Mesodermal cell (in vitro differentiated cells): Measurements from ENCODE around the gene TPD52L1.

Experiments
- H3K27ac ChIP-seq: 2 replicates; pipeline ENCODE4 v1.7.0; 2013; ENCODE audit warnings: mild to moderate bottlenecking, low read depth, low read length, moderate library complexity; ENCODE audit not compliant: severe bottlenecking
- H3K36me3 ChIP-seq: 2 replicates; pipeline ENCODE4 v1.7.1; 2013; ENCODE audit warnings: mild to moderate bottlenecking, low read length, moderate library complexity; ENCODE audit not compliant: control insufficient read depth, insufficient read depth
- H3K4me1 ChIP-seq: one replicate; pipeline ENCODE4 v1.7.1; 2013; ENCODE audit warnings: mild to moderate bottlenecking, low read length; ENCODE audit not compliant: insufficient read depth, control insufficient read depth, poor library complexity, severe bottlenecking
- H3K4me3 ChIP-seq: 2 replicates; pipeline ENCODE4 v1.7.0; 2013; ENCODE audit warnings: low read length, control low read depth, mild to moderate bottlenecking; ENCODE audit not compliant: insufficient read depth, poor library complexity, severe bottlenecking; ENCODE audit errors: extremely low read depth
- H3K9me3 ChIP-seq: 2 replicates; pipeline ENCODE4 v1.7.1; 2013; ENCODE audit warnings: mild to moderate bottlenecking, low read length, moderate library complexity; ENCODE audit not compliant: control insufficient read depth
- WGBS, 2 experiments: methylation state at CpG; one replicate each; pipeline ENCODE4 v1.1.5; 2013; ENCODE audit warnings: missing lambda C conversion rate in 2 of 2; ENCODE audit not compliant: insufficient coverage in 2 of 2; 5-methylcytosine and 5-hydroxymethylcytosine counted together

Gene TPD52L1

DNA sequence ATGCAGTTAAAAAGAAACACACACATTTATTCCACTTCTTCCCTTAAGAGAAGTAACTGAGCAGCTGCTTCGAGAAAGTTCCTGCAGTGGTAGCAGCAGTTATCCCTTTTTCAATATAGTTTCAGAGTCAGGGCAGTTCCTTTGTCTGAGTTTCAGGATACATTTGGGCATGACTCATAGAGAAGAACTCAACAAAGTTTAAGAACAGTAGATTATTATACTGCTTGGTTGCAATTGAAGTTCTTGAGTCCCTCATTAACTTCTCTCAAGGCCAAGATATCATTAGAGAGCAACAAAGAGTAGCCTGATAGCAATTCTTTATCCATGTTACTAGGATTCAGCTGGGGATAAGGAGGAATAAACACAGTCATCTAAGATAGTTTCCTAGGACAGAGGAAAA is 54.4 kb downstream of the TPD52L1 start:
- H3K4me1 ChIP-seq, result no peaks in the 10 kb centered on the region
- WGBS, 2 experiments, result 86% methylated on average over 1 of the region's 1 CpG; no CpG with 5 or more reads in 1 of the 2 experiments
- H3K36me3 ChIP-seq, result no peaks in the 10 kb centered on the region
- no peak overlapping the region for H3K27ac ChIP-seq
- no peak overlapping the region for H3K4me3 ChIP-seq
- no peaks in the 10 kb centered on the region for H3K9me3 ChIP-seq

DNA sequence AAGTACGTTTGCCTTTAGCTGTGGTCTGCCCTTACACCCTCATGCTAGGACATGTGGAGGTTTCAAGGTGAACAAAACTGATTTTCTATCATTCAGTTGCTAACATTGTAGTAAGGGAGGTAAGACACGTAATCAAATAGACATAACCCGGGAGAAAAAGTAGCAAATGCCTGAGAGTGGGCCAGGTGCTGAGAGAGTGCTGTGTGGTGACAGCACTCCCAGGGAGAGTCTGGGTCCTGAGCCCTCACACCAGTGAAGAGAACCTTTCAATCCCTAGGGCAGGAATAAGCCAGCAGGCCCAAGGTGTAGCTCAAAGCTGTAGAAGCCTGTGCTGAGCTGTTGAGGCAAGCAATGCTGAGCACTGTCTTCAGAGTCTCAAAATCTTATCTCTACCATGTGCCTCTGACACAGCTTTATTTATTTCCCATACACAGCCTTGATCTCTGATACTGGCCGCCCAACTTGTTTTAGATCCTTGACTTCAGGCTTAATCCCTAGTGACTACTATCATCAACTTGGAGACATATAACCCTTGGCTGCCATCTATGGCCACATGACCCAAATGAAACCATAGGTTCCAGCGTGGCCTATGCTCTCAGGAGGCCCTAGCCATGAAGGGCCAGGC is 55.2 kb downstream of the TPD52L1 start:
- 89 to 95% methylated on average over 3 to 5 of the region's 5 CpGs for WGBS, 2 experiments
- Histone ChIP-seq H3K36me3 (no peaks in the 10 kb centered on the region), H3K4me1 (no peaks in the 10 kb centered on the region), H3K27ac (no peak overlapping the region), H3K4me3 (no peak overlapping the region), H3K9me3 (no peaks in the 10 kb centered on the region)

DNA sequence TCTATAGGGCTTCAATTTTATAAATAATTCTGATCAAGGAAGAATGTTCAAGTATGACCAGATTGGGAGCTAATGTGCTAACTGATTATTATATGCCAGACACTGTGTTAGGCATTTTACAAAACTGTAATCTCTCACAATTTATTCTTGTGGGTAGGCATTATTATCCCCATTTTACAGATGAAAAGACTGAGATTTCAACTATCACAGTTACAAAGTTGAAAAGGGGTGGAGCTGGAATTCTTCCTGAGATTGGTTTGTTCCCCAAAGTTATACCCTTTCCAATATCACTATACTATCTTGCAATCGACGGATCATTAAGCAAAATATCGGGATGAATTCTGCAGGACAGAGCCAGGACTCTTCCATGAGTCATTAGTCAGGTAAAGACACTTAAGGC is 57.1 kb downstream of the TPD52L1 start:
- Histone ChIP-seq H3K27ac (no peak overlapping the region), H3K36me3 (no peaks in the 10 kb centered on the region), H3K4me1 (no peaks in the 10 kb centered on the region), H3K4me3 (no peak overlapping the region), H3K9me3 (no peaks in the 10 kb centered on the region)
- 100% methylated on average over 3 of the region's 3 CpGs for WGBS, 2 experiments

DNA sequence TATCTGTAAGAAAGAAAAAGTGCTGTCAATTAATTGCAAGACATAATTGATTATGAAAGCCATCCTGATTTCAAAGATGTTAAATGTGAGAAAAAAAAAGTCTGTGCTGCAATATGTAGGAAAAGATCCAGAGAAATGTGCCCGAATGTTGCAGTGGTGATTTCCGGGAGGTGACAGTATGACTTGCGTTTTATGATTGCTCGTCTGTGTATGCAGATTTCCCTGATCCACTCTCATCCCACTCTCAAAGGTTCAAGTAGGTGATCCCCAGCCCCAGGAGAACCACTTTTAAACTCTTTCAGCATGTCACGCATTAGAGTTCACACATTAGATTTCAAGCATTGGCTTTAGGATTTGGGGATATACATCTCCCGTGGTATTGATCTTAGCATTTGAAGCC is 57.8 kb downstream of the TPD52L1 start:
- Histone ChIP-seq H3K36me3 (no peaks in the 10 kb centered on the region), H3K27ac (no peak overlapping the region), H3K4me3 (no peak overlapping the region), H3K4me1 (no peaks in the 10 kb centered on the region), H3K9me3 (no peaks in the 10 kb centered on the region)
- 96 to 100% methylated on average over 4 of the region's 6 CpGs for WGBS, 2 experiments

DNA sequence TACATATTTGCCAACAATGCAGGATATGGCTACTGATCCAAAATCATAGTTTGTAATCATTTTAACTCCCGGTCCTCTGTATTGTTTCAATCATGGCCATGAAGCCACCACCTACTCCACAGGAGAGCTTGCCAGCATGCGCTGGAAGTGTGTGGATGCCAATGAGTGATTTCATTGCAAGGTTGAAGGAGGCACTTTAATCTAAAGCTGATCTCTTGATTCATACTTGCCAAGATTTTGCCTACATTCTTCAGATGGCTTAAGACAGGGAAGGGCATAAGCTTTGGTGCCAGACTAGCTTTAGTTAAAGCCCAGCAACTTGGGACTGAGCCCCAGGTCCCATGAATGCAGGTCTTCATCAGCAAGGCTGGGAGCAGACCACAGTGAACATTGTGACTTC is 58.8 kb downstream of the TPD52L1 start:
- Histone ChIP-seq H3K27ac (no peak overlapping the region), H3K9me3 (no peaks in the 10 kb centered on the region), H3K4me1 (no peaks in the 10 kb centered on the region), H3K4me3 (no peak overlapping the region), H3K36me3 (no peaks in the 10 kb centered on the region)
- 60 to 100% methylated on average over 1 of the region's 2 CpGs for WGBS, 2 experiments

DNA sequence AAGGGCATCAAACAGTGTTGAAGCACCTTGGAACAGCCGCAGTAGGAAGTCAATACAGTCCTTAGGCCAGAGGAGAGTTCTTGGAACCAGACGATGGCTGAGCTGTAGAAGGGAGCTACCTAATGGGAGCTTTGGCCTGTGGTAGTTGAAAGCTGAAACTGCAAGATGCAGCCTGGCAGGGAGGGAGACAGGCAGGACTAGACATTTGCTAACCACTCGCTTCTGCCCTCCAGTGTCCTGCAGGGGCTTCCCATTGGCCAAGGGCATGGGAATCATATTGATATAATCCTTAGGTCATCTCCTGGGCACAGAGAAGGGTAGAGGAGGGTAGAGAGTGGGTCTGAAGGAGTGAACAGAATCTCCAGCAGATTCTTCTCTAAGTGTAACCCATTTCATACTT is 60.4 kb downstream of the TPD52L1 start:
- Histone ChIP-seq H3K9me3 (no peaks in the 10 kb centered on the region), H3K4me1 (no peaks in the 10 kb centered on the region), H3K27ac (no peak overlapping the region), H3K4me3 (no peak overlapping the region), H3K36me3 (no peaks in the 10 kb centered on the region)
- WGBS, 2 experiments, result 89 to 95% methylated on average over 2 to 3 of the region's 3 CpGs

DNA sequence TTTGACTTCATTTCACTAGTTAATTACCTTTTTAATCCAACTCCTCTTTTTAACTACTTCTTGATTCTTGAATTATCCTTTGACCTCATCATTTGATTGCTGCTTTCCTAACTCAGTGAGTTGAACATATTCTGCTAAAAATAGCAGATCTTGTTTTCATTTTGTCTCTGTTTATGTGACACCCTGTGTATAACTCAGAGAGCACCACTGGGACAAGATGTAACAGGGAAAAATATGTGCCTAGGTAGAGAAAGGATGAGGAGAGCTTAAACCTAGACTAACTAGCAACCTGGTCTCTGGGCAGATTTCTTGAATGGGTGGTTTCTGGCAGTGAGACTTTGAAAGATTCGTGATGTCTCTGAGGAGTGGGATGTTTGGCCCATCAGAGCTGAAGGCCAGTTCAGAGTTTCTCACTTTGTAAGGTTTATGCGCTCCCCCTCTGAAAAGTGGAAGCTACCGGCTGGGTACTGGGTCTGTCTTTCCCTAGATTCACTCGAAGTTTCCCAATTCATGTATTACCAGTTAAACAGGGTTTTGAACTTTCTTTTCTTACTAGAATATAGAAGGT is 61.8 kb downstream of the TPD52L1 start:
- Histone ChIP-seq H3K4me3 (no peak overlapping the region), H3K36me3 (no peaks in the 10 kb centered on the region), H3K9me3 (no peaks in the 10 kb centered on the region), H3K27ac (no peak overlapping the region), H3K4me1 (no peaks in the 10 kb centered on the region)
- WGBS, 2 experiments, result 93 to 96% methylated on average over 2 to 3 of the region's 4 CpGs

DNA sequence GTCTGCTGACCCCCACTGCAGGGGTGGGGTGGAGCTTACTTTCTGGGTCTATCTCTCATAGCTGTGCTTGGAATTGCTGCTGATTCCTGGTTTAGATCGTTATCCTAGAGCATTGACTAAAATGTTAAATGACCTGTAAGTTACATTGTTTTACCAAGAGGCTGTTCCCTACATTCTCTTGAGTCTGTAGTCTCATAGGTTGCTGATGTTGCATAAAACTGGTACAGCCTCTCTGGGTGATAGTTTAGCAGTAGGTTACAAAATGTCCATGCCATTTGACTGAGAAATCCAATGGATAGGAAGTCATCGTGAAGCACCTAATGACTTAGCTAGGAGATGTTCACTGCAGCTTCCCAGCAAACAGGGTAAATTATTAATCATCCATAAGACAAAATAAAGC is 62.4 kb downstream of the TPD52L1 start:
- Histone ChIP-seq H3K9me3 (no peaks in the 10 kb centered on the region), H3K36me3 (no peaks in the 10 kb centered on the region), H3K4me3 (no peak overlapping the region), H3K4me1 (no peaks in the 10 kb centered on the region), H3K27ac (no peak overlapping the region)
- WGBS, 2 experiments, result 100% methylated on average over 1 to 2 of the region's 2 CpGs

DNA sequence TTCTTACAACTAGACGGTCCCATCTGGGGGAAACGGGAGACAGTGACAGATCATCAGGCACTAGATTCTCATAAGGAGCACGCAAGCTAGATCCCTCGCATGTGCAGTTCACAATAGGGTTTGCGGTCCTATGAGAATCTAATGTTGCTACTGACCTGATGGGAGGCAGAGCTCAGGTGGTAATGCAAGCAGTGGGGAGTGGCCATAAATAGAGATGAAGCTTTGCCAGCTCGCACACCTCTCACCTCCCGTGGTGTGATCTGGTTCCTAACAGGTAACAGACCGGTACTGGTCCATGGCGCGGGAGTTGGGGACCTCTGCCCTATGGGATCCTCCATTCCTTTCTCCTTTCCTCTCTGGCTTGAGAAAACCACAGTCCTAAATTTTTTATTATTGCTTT is 63.8 kb downstream of the TPD52L1 start:
- WGBS, 2 experiments, result 94 to 97% methylated on average over 8 to 10 of the region's 10 CpGs
- Histone ChIP-seq H3K4me1 (no peaks in the 10 kb centered on the region), H3K36me3 (no peaks in the 10 kb centered on the region), H3K9me3 (no peaks in the 10 kb centered on the region), H3K4me3 (no peak overlapping the region), H3K27ac (no peak overlapping the region)

DNA sequence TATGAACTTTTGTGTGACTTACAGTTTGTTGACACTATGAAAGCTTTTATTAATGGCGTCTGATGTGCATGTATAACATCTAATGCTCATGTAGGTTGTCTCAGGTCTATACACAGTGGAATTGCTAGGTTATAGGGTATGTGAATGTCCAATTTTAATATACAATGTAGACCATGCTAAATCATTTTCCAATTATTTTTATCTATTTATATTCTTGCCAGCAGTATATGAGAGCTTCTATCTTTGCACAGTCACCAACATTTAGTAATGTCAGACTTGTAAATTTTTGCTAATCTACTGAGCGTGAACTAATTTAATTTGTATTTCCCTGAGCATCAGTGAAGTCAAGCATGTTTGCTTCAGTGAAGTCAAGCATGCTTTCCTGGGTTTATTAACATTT is 64.4 kb downstream of the TPD52L1 start:
- H3K4me1 ChIP-seq, result no peaks in the 10 kb centered on the region
- H3K9me3 ChIP-seq, result no peaks in the 10 kb centered on the region
- no CpG with 5 or more reads among the region's 2 CpGs for WGBS, 2 experiments
- no peak overlapping the region for H3K27ac ChIP-seq
- no peak overlapping the region for H3K4me3 ChIP-seq
- H3K36me3 ChIP-seq, result no peaks in the 10 kb centered on the region

DNA sequence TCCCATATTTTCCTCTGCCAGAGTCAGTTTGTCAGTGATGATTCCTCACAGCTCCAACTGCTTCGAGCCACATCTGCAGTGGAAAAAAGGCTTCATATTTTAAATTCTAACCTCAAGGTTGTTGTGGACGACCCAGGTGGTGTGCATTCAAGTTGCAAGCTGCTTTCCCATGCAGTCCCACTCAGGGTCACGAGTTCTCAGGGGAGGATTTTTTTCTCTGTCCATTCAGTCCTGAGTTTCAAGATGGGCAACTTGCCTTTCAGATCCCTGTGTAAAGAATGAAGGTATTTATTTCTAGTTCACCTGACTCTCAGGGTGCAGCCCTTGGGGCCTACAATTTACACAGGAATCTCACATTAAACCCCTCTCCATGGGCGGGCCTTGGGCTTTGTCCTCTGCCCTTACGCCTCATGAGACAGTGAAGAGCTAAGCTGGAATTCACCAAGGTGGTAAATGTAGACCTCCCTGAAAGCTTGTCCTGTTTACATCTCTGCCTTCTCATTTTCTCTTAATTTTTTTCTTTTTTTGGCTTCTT is 65.9 kb downstream of the TPD52L1 start:
- 86 to 100% methylated on average over 3 to 4 of the region's 5 CpGs for WGBS, 2 experiments
- no peak overlapping the region for H3K4me3 ChIP-seq
- H3K9me3 ChIP-seq, result no peaks in the 10 kb centered on the region
- no peaks in the 10 kb centered on the region for H3K4me1 ChIP-seq
- H3K36me3 ChIP-seq, result no peaks in the 10 kb centered on the region
- no peak overlapping the region for H3K27ac ChIP-seq
